GM23338 (cell line): ENCODE data around the gene GPBP1L1. TPM values are rescaled to one million over a fixed set of nuclear protein-coding genes. Genes with fewer than 3 reads are reported as not detected.

ENCODE experiments used
- ATAC-seq: fragments of 200-7000 bp; cut with Tn5 transposase; 3 replicates; pipeline ENCODE4 v1.9.1; 2020
- DNase-seq: peaks from one replicate; pipeline ENCODE4 v3.0.0-alpha.2; 2015; ENCODE audit warnings: low spot score
- H2AFZ ChIP-seq: fragments of 200-600 bp; sonication (generic); 2 replicates; pipeline ENCODE4 v1.8.0; 2016; ENCODE audit warnings: antibody characterized with exemption, mild to moderate bottlenecking, moderate library complexity
- H3F3A ChIP-seq: fragments of 200-600 bp; sonication (generic); replicated peaks from 2 replicates; pipeline ENCODE4 v1.8.0; 2017; ENCODE audit warnings: antibody characterized with exemption, mixed run types, low read depth
- H3K27ac ChIP-seq: fragments of 200-600 bp; sonication (generic); 2 replicates; pipeline ENCODE4 v1.6.1; 2016; ENCODE audit warnings: low read depth
- H3K27me3 ChIP-seq: fragments of 200-600 bp; sonication (generic); 2 replicates; pipeline ENCODE4 v1.8.0; 2016; ENCODE audit warnings: mild to moderate bottlenecking, mixed run types, moderate library complexity; ENCODE audit not compliant: insufficient read depth
- H3K36me3 ChIP-seq: fragments of 200-600 bp; sonication (generic); 2 replicates; pipeline ENCODE4 v1.8.0; 2016; ENCODE audit warnings: mild to moderate bottlenecking; ENCODE audit not compliant: insufficient read depth
- H3K4me1 ChIP-seq: fragments of 200-600 bp; sonication (generic); 2 replicates; pipeline ENCODE4 v1.8.0; 2016; ENCODE audit warnings: mild to moderate bottlenecking, moderate library complexity; ENCODE audit not compliant: insufficient read depth
- H3K4me2 ChIP-seq: fragments of 200-600 bp; sonication (generic); 2 replicates; pipeline ENCODE4 v1.7.1; 2017; ENCODE audit warnings: mixed run types
- H3K4me3 ChIP-seq: fragments of 200-600 bp; sonication (generic); 2 replicates; pipeline ENCODE4 v1.6.1; 2016; ENCODE audit warnings: mixed run types
- H3K79me2 ChIP-seq: fragments of 200-600 bp; sonication (generic); replicated peaks from 2 replicates; pipeline ENCODE4 v1.8.0; 2017; ENCODE audit warnings: mild to moderate bottlenecking; ENCODE audit not compliant: insufficient read depth
- H3K9me2 ChIP-seq: fragments of 200-600 bp; sonication (generic); 2 replicates; pipeline ENCODE4 v1.8.0; 2017; ENCODE audit not compliant: insufficient read depth
- H4K20me1 ChIP-seq: fragments of 200-600 bp; sonication (generic); replicated peaks from 2 replicates; pipeline ENCODE4 v1.8.0; 2017; ENCODE audit warnings: mild to moderate bottlenecking; ENCODE audit not compliant: insufficient read depth
- H3K27ac Mint-ChIP-seq: 2 replicates; pipeline ENCODE4 v1.8.0; 2020; ENCODE audit warnings: inconsistent platforms, mild to moderate bottlenecking, moderate library complexity, mixed read lengths
- H3K27me3 Mint-ChIP-seq: 3 replicates; pipeline ENCODE4 v1.8.0; 2022; ENCODE audit warnings: low read depth, mild to moderate bottlenecking, moderate library complexity, mixed read lengths, inconsistent platforms; ENCODE audit not compliant: insufficient read depth, poor library complexity
- H3K36me3 Mint-ChIP-seq: 3 replicates; pipeline ENCODE4 v1.8.0; 2021; ENCODE audit warnings: low read depth, mild to moderate bottlenecking, inconsistent platforms, moderate library complexity, mixed read lengths
- H3K4me1 Mint-ChIP-seq: 3 replicates; pipeline ENCODE4 v1.8.0; 2020; ENCODE audit warnings: mild to moderate bottlenecking, inconsistent platforms, mixed read lengths
- H3K4me3 Mint-ChIP-seq: 3 replicates; pipeline ENCODE4 v1.8.0; 2021; ENCODE audit warnings: moderate library complexity, mild to moderate bottlenecking, inconsistent platforms, mixed read lengths
- H3K9me3 Mint-ChIP-seq: 3 replicates; pipeline ENCODE4 v1.8.0; 2020; ENCODE audit warnings: moderate library complexity, mild to moderate bottlenecking, inconsistent platforms, mixed read lengths
- CREB1 ChIP-seq: fragments of 250-450 bp; sonication (Bioruptor Pico); IDR thresholded peaks from 2 replicates; pipeline ENCODE4 v1.5.0; 2020; ENCODE audit warnings: low read depth, mild to moderate bottlenecking, moderate library complexity
- CTCF ChIP-seq, 2 experiments: fragments of 200-600 bp in 1 of 2; sonication (generic) in 1 of 2; conservative IDR thresholded peaks; 2 replicates each; pipeline versions ENCODE4 v1.5.1 to v1.6.1; 2016 to 2017; ENCODE audit warnings: antibody characterized with exemption in 2 of 2, low read depth in 2 of 2, mild to moderate bottlenecking in 2 of 2, moderate library complexity in 1 of 2
- EZH2 ChIP-seq: fragments of 200-600 bp; sonication (generic); IDR thresholded peaks from one replicate; pipeline ENCODE4 v1.8.0; 2017; ENCODE audit warnings: antibody characterized with exemption, mild to moderate bottlenecking, low read depth; ENCODE audit not compliant: unreplicated experiment
- STAT1 ChIP-seq: IDR thresholded peaks from one replicate; pipeline ENCODE4 v1.6.1; 2016; ENCODE audit warnings: antibody characterized with exemption; ENCODE audit not compliant: unreplicated experiment
- ZNF114 ChIP-seq: fragments of 250-450 bp; sonication (Bioruptor Pico); IDR thresholded peaks from 2 replicates; pipeline ENCODE4 v1.5.0; 2020; ENCODE audit warnings: mild to moderate bottlenecking, moderate library complexity
- ZNF462 ChIP-seq: fragments of 250-450 bp; sonication (Bioruptor Pico); IDR thresholded peaks from 2 replicates; pipeline ENCODE4 v1.5.0; 2020; ENCODE audit warnings: mild to moderate bottlenecking, moderate library complexity
- polyA plus RNA-seq: library from polyadenylated mRNA; unstranded; fragments of >200 nt; fragmentation: Nextera tagmentation; extraction: Ambion mirVana; gene quantifications from 2 replicates; pipeline ENCODE4 v1.2.1, GENCODE V29; 2016
- total RNA-seq: library from RNA; depleted of rRNA; stranded (reverse); fragments of >200 nt; shearing (Covaris generic); gene quantifications from 2 replicates; pipeline ENCODE4 v1.2.3, GENCODE V29; 2014

Gene GPBP1L1
- total and polyA plus RNA-seq, 2 experiments from 2014 or later: 61.7 to 117 TPM

- TF ChIP-seq ZNF462: no peak
- no peak for TF ChIP-seq EZH2
- no peak for TF ChIP-seq ZNF114 (CRISPR knock-in tag)
- TF ChIP-seq CTCF (conservative IDR thresholded peaks at IDR 0.05; ENCODE audit: low read depth in 2 of 2): no peak
- TF ChIP-seq STAT1: no peak
Measured at GRCh38 chr1:45621895-45622523, 64.3 kb downstream of the GPBP1L1 start (continued).

- DNase-seq: peak; percentile 17
- no peak overlapping the region for H3K4me3 ChIP-seq
- no peaks in the 10 kb centered on the region for H3K9me2 ChIP-seq
Measured at GRCh38 chr1:45621501-45621836, 64.9 kb downstream of the GPBP1L1 start.

More at GRCh38 chr1:45621501-45621836, 64.9 kb downstream of the GPBP1L1 start:
- H3K4me3 Mint-ChIP-seq: no peak overlapping the region
- peaks cover 10% of the 10 kb centered on the region; the same call in 1 of the 2 replicates for H3K4me1 ChIP-seq
- peaks cover 74% of the 10 kb centered on the region for H3F3A ChIP-seq
- H3K4me1 Mint-ChIP-seq: peaks cover 7% of the 10 kb centered on the region
- TF ChIP-seq CREB1 (CRISPR knock-in tag) (no peak), EZH2 (no peak)
- H3K79me2 ChIP-seq: no peaks in the 10 kb centered on the region
- no peak overlapping the region for H3K4me2 ChIP-seq
- no peak overlapping the region for H2AFZ ChIP-seq
- peaks cover 45% of the 10 kb centered on the region for H3K36me3 Mint-ChIP-seq
- ATAC-seq: peak; percentile 1; the same call in 2 of the 3 replicates
- H3K27ac Mint-ChIP-seq: no peak overlapping the region
- H3K27me3 ChIP-seq: no peaks in the 10 kb centered on the region
- peaks cover 20% of the 10 kb centered on the region for H3K36me3 ChIP-seq
- peaks cover 25% of the 10 kb centered on the region for H3K27me3 Mint-ChIP-seq
- H3K27ac ChIP-seq: peak overlapping the region; percentile 34; the same call in 1 of the 2 replicates
- peaks cover 27% of the 10 kb centered on the region for H4K20me1 ChIP-seq
- no peaks in the 10 kb centered on the region for H3K9me3 Mint-ChIP-seq
